SK-N-SH treated with all-trans-retinoic acid at 6 μM for 48 hours (cell line): Measurements from ENCODE around the gene ZNF330.
"Not testable (repeated sequence)": the region's sequence is repeated elsewhere in the genome, so short reads cannot be mapped to it uniquely, and the experiment has no call there.

Experiments
- ATAC-seq: fragments of 200-7000 bp; cut with Tn5 transposase; 3 replicates; pipeline ENCODE4 v1.9.1; 2020; ENCODE audit warnings: mild to moderate bottlenecking, moderate library complexity
- BACH2 ChIP-seq: fragments of 250-450 bp; sonication (Bioruptor Pico); IDR thresholded peaks from 2 replicates; pipeline ENCODE4 v1.9.0; 2021; ENCODE audit warnings: mild to moderate bottlenecking, borderline replicate concordance
- CSDC2 ChIP-seq: fragments of 250-450 bp; sonication (Bioruptor Pico); IDR thresholded peaks from 2 replicates; pipeline ENCODE4 v1.5.0; 2020; ENCODE audit warnings: mild to moderate bottlenecking, moderate library complexity
- ESRRG ChIP-seq: fragments of 250-450 bp; sonication (Bioruptor Pico); IDR thresholded peaks from 2 replicates; pipeline ENCODE4 v1.6.1; 2021; ENCODE audit warnings: mild to moderate bottlenecking
- GLIS3 ChIP-seq: fragments of 250-450 bp; sonication (Bioruptor Pico); IDR thresholded peaks from 2 replicates; pipeline ENCODE4 v1.5.0; 2020; ENCODE audit warnings: mild to moderate bottlenecking, moderate library complexity
- OSR1 ChIP-seq: fragments of 250-450 bp; sonication (Bioruptor Pico); IDR thresholded peaks from 2 replicates; pipeline ENCODE4 v1.8.0; 2022; ENCODE audit warnings: moderate library complexity, mild to moderate bottlenecking, inconsistent platforms
- PPARA ChIP-seq: fragments of 250-450 bp; sonication (Bioruptor Pico); IDR thresholded peaks from 2 replicates; pipeline ENCODE4 v1.5.0; 2020; ENCODE audit warnings: mild to moderate bottlenecking, borderline replicate concordance
- RARB ChIP-seq: fragments of 250-450 bp; sonication (Bioruptor Pico); IDR thresholded peaks from 2 replicates; pipeline ENCODE4 v1.8.0; 2021; ENCODE audit warnings: mild to moderate bottlenecking, moderate library complexity
- SNAI2 ChIP-seq: fragments of 250-450 bp; sonication (Bioruptor Pico); IDR thresholded peaks from 2 replicates; pipeline ENCODE4 v1.5.0; 2020; ENCODE audit warnings: mild to moderate bottlenecking, moderate library complexity
- TCF4 ChIP-seq: fragments of 250-450 bp; sonication (Bioruptor Pico); IDR thresholded peaks from 2 replicates; pipeline ENCODE4 v1.8.0; 2021; ENCODE audit warnings: mild to moderate bottlenecking, moderate library complexity, borderline replicate concordance
- TOX ChIP-seq: fragments of 250-450 bp; sonication (Bioruptor Pico); IDR thresholded peaks from 2 replicates; pipeline ENCODE4 v1.8.0; 2021; ENCODE audit warnings: mild to moderate bottlenecking, moderate library complexity, borderline replicate concordance
- ZC3H10 ChIP-seq: fragments of 250-450 bp; sonication (Bioruptor Pico); IDR thresholded peaks from 2 replicates; pipeline ENCODE4 v1.5.1; 2021; ENCODE audit warnings: mild to moderate bottlenecking, moderate library complexity
- ZFP30 ChIP-seq: fragments of 450-650 bp; formaldehyde crosslinking; IDR thresholded peaks from 2 replicates; pipeline ENCODE4 v1.5.0; 2022; ENCODE audit warnings: mild to moderate bottlenecking, moderate library complexity
- ZNF565 ChIP-seq: fragments of 450-650 bp; formaldehyde crosslinking; conservative IDR thresholded peaks from 2 replicates; pipeline ENCODE4 v1.5.0; 2020; ENCODE audit warnings: low read depth, mild to moderate bottlenecking, moderate library complexity
- ZNF70 ChIP-seq: fragments of 450-650 bp; formaldehyde crosslinking; IDR thresholded peaks from 2 replicates; pipeline ENCODE4 v1.5.0; 2020; ENCODE audit warnings: mild to moderate bottlenecking, moderate library complexity
- ZNF8 ChIP-seq: fragments of 450-650 bp; formaldehyde crosslinking; IDR thresholded peaks from 2 replicates; pipeline ENCODE4 v1.5.0; 2020; ENCODE audit warnings: mild to moderate bottlenecking, moderate library complexity
- TF ChIP-seq, protein P1 (sequence below): fragments of 250-450 bp; sonication (Bioruptor Pico); IDR thresholded peaks from 2 replicates; pipeline ENCODE4 v1.8.0; 2020; ENCODE audit warnings: mild to moderate bottlenecking, moderate library complexity, borderline replicate concordance
- TF ChIP-seq, protein P2 (sequence below): fragments of 250-450 bp; sonication (Bioruptor Pico); IDR thresholded peaks from 2 replicates; pipeline ENCODE4 v1.5.1; 2021; ENCODE audit warnings: mild to moderate bottlenecking, moderate library complexity
- TF ChIP-seq, protein P3 (sequence below): fragments of 250-450 bp; sonication (Bioruptor Pico); IDR thresholded peaks from 2 replicates; pipeline ENCODE4 v1.5.1; 2020; ENCODE audit warnings: low read depth, mild to moderate bottlenecking, moderate library complexity
- TF ChIP-seq, protein P4 (sequence below): fragments of 250-450 bp; sonication (Bioruptor Pico); IDR thresholded peaks from 2 replicates; pipeline ENCODE4 v1.5.0; 2020; ENCODE audit warnings: mild to moderate bottlenecking, moderate library complexity

The ZNF330 gene

DNA sequence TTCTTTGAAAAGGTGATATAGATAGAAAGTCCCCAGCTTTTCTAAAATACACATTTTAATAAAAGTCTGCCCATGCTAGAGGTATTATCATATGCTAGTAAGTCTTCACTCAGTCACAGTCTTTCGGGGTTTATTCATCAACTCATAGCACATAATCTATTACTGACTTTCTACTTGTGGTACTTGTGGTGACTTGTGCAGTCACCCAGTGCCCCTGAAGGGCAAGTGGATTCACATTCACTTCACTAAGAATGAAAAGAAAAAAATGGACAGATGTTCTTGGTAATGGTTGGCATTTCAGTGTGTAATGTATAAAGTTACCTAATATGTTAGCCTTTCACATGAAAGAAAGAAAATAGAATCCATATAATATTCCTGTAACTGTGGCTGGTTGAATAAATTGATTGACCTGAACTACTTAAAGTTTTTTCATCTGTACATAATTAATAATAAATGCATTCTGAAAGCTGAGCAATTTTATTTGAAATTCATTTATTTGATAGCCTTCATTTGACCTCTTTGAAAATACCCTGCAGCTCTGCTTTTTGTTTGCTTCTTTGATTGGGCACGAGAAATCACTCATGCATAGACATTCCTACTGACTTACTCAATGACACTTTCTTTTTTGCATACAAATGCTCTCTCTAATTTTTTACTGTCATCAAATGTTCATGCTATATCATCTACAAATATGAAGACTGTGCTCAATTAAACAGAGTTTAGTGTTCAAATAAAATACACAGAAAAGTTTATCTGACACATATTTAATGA lies 39.5 kb upstream of the ZNF330 start (continued):
- TF ChIP-seq, protein P1, sequence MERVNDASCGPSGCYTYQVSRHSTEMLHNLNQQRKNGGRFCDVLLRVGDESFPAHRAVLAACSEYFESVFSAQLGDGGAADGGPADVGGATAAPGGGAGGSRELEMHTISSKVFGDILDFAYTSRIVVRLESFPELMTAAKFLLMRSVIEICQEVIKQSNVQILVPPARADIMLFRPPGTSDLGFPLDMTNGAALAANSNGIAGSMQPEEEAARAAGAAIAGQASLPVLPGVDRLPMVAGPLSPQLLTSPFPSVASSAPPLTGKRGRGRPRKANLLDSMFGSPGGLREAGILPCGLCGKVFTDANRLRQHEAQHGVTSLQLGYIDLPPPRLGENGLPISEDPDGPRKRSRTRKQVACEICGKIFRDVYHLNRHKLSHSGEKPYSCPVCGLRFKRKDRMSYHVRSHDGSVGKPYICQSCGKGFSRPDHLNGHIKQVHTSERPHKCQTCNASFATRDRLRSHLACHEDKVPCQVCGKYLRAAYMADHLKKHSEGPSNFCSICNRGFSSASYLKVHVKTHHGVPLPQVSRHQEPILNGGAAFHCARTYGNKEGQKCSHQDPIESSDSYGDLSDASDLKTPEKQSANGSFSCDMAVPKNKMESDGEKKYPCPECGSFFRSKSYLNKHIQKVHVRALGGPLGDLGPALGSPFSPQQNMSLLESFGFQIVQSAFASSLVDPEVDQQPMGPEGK: no peak
- TF ChIP-seq ZC3H10 (CRISPR knock-in tag) (no peak), BACH2 (no peak)
- TF ChIP-seq, protein P2, sequence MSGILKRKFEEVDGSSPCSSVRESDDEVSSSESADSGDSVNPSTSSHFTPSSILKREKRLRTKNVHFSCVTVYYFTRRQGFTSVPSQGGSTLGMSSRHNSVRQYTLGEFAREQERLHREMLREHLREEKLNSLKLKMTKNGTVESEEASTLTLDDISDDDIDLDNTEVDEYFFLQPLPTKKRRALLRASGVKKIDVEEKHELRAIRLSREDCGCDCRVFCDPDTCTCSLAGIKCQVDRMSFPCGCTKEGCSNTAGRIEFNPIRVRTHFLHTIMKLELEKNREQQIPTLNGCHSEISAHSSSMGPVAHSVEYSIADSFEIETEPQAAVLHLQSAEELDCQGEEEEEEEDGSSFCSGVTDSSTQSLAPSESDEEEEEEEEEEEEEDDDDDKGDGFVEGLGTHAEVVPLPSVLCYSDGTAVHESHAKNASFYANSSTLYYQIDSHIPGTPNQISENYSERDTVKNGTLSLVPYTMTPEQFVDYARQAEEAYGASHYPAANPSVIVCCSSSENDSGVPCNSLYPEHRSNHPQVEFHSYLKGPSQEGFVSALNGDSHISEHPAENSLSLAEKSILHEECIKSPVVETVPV (CRISPR knock-in tag): no peak

DNA sequence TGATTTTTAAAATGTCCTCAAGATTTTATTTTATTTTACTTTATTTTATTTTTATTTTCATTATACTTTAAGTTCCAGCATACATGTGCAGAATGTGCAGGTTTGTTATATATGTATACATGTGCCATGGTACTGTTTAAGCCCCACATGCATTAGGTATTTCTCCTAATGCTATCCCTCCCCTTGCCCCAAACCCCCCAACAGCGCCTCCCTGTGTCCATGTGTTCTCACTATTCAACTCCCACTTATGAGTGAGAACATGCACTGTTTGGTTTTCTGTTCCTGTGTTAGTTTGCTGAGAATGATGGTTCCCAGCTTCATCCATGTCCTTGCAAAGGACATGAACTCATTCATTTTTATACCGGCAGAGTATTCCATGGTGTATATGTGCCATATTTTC lies 37.2 kb upstream of the ZNF330 start:
- not testable (repeated sequence) for ATAC-seq

DNA sequence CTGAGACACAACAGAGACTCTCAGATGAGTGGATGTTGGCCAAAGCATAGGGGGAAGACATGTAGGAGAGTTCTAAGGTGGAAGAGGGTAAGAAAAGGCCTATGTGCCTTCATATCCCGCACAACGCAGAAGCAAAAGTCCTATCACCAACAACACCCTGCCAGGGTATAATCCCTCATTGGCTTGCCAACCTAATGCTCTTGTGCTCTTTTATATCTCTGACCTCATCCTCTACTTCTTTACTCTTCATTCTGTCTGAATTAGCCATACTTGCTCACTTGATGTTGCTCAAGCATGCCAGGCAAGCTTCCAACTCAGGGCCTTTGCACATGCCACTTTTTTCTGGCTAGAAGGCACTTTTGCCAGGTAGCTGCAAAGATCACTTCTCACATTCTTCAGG lies 28.1 kb upstream of the ZNF330 start:
- no peak for ATAC-seq
- TF ChIP-seq TCF4 (CRISPR knock-in tag): no peak
- no peak for TF ChIP-seq ZNF70 (CRISPR knock-in tag)
- no peak for TF ChIP-seq GLIS3 (CRISPR knock-in tag)
- no peak for TF ChIP-seq RARB (CRISPR knock-in tag)
- no peak for TF ChIP-seq CSDC2 (CRISPR knock-in tag)
- TF ChIP-seq, protein P3, sequence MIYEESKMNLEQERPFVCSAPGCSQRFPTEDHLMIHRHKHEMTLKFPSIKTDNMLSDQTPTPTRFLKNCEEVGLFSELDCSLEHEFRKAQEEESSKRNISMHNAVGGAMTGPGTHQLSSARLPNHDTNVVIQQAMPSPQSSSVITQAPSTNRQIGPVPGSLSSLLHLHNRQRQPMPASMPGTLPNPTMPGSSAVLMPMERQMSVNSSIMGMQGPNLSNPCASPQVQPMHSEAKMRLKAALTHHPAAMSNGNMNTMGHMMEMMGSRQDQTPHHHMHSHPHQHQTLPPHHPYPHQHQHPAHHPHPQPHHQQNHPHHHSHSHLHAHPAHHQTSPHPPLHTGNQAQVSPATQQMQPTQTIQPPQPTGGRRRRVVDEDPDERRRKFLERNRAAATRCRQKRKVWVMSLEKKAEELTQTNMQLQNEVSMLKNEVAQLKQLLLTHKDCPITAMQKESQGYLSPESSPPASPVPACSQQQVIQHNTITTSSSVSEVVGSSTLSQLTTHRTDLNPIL (CRISPR knock-in tag): no peak
- no peak for TF ChIP-seq ZFP30 (CRISPR knock-in tag)
- TF ChIP-seq TOX: no peak
- no peak for TF ChIP-seq OSR1
- TF ChIP-seq, protein P1: no peak
- TF ChIP-seq ESRRG (CRISPR knock-in tag): no peak
- TF ChIP-seq SNAI2 (CRISPR knock-in tag): no peak
- TF ChIP-seq ZNF565 (CRISPR knock-in tag): no peak
- TF ChIP-seq, protein P4, sequence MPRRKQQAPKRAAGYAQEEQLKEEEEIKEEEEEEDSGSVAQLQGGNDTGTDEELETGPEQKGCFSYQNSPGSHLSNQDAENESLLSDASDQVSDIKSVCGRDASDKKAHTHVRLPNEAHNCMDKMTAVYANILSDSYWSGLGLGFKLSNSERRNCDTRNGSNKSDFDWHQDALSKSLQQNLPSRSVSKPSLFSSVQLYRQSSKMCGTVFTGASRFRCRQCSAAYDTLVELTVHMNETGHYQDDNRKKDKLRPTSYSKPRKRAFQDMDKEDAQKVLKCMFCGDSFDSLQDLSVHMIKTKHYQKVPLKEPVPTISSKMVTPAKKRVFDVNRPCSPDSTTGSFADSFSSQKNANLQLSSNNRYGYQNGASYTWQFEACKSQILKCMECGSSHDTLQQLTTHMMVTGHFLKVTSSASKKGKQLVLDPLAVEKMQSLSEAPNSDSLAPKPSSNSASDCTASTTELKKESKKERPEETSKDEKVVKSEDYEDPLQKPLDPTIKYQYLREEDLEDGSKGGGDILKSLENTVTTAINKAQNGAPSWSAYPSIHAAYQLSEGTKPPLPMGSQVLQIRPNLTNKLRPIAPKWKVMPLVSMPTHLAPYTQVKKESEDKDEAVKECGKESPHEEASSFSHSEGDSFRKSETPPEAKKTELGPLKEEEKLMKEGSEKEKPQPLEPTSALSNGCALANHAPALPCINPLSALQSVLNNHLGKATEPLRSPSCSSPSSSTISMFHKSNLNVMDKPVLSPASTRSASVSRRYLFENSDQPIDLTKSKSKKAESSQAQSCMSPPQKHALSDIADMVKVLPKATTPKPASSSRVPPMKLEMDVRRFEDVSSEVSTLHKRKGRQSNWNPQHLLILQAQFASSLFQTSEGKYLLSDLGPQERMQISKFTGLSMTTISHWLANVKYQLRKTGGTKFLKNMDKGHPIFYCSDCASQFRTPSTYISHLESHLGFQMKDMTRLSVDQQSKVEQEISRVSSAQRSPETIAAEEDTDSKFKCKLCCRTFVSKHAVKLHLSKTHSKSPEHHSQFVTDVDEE (CRISPR knock-in tag): no peak
- TF ChIP-seq ZNF8: no peak
- no peak for TF ChIP-seq PPARA (CRISPR knock-in tag)

DNA sequence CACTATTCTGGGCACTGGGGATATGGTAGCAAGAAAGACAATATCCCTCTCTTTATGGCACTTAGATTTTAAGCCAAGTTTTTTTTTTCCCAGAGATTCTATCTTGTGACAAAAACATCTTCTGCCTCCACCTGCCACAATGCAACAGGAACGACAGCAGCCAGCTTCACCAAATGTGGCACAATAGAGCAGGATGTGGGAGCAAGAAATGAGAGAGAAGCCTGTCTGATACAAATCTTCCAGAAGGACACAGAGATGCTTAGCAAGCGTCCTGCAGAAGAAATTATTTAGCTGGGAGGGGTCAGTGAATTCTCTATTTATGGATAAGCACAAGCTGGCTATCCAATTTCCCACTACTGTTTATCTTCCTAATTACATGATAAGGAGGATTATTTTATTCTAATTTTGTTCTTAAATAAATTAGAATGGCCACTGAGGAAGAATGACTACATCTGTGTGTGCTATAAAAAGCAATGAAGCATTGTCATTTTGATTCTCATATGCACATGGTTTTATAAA lies 27.1 kb upstream of the ZNF330 start:
- ATAC-seq: no peak
- TF ChIP-seq ZC3H10 (CRISPR knock-in tag) (no peak), TCF4 (CRISPR knock-in tag) (no peak), ZNF565 (CRISPR knock-in tag) (no peak)
- TF ChIP-seq, protein P4 (CRISPR knock-in tag): no peak
